Stomach (tissue), 9 donors: ENCODE data around the gene SLC27A1. TPM values are rescaled to one million over a fixed set of nuclear protein-coding genes. Genes with fewer than 3 reads are reported as not detected.

Experiments used
- DNase-seq, 2 donors: peaks; one replicate each; pipeline versions ENCODE4 v3.0.0 to v3.0.0-alpha.2; 2013 to 2019
- H3K27ac ChIP-seq, 5 donors: fragments of 200-600 bp in 4 of 5; sonication (generic) in 4 of 5; one replicate each; pipeline ENCODE4 v1.5.1; 2013 to 2019; ENCODE audit warnings: mild to moderate bottlenecking in 1 of 5, moderate library complexity in 1 of 5
- H3K27me3 ChIP-seq, 3 donors: fragments of 200-600 bp; sonication (generic); one replicate each; pipeline ENCODE4 v1.5.1; 2017 to 2019; ENCODE audit warnings: mixed run types in 1 of 3
- H3K36me3 ChIP-seq, 4 donors: fragments of 200-600 bp; sonication (generic); 1 replicate in 3 of 4; 2 replicates in 1 of 4; pipeline ENCODE4 v1.5.1; 2016 to 2019
- H3K4me1 ChIP-seq, 4 donors: fragments of 200-600 bp; sonication (generic); one replicate each; pipeline ENCODE4 v1.5.1; 2016 to 2019
- H3K4me3 ChIP-seq, 4 donors: fragments of 200-600 bp; sonication (generic) in 3 of 4; one replicate each; pipeline ENCODE4 v1.5.1; 2016 to 2019; ENCODE audit warnings: mild to moderate bottlenecking in 1 of 4
- H3K9me3 ChIP-seq, 4 donors: fragments of 200-600 bp; sonication (generic); one replicate each; pipeline ENCODE4 v1.5.1; 2016 to 2019
- CTCF ChIP-seq, 7 experiments: fragments of 450-650 bp in 4 of 7; fragments of 200-600 bp in 3 of 7; sonication (generic) in 3 of 7; IDR thresholded peaks; one replicate each; pipeline ENCODE4 v1.5.1; 2016 to 2019; ENCODE audit warnings: antibody characterized with exemption in 7 of 7, control low read depth in 2 of 7, mild to moderate bottlenecking in 1 of 7
- EP300 ChIP-seq: sonication (generic); formaldehyde crosslinking; IDR thresholded peaks from one replicate; pipeline ENCODE4 v1.6.1; 2017; ENCODE audit warnings: antibody characterized with exemption
- POLR2A ChIP-seq, 4 donors: fragments of 450-650 bp; IDR thresholded peaks; one replicate each; pipeline ENCODE4 v1.6.1; 2016; ENCODE audit warnings: antibody characterized with exemption in 4 of 4, control low read depth in 2 of 4, mild to moderate bottlenecking in 1 of 4, moderate library complexity in 1 of 4
- POLR2AphosphoS5 ChIP-seq, 3 donors: sonication (generic); formaldehyde crosslinking; IDR thresholded peaks; one replicate each; pipeline ENCODE4 v1.6.1; 2016; ENCODE audit warnings: antibody characterized with exemption in 3 of 3
- WGBS, 5 donors: extraction: QIAGEN DNeasy Blood & Tissue Kit in 3 of 5; methylation state at CpG; one replicate each; pipeline versions ENCODE4 v1.1.5 to v1.1.7; 2013 to 2018; 5-methylcytosine and 5-hydroxymethylcytosine counted together
- intact Hi-C: fragments of 100-400 bp; cut with DNase I; formaldehyde crosslinking; loops from one replicate; pipeline ENCODE4 v1.15.1; 2023; ENCODE audit warnings: low total_unique reads
- polyA plus RNA-seq, 3 donors: library from polyadenylated mRNA; stranded (reverse); fragments of 200-250 nt; gene quantifications; one replicate each; pipeline ENCODE4 v1.2.3, GENCODE V29; 2013
- total RNA-seq, 5 donors: library from RNA; depleted of rRNA; stranded (reverse); fragments of >200 nt; gene quantifications; one replicate each; pipeline versions ENCODE4 v1.1.0 to v1.2.3, GENCODE V29; 2014 to 2016
- donor health status: healthy with polysubstance abuse.
- donor health status: Bipolar disorder and iron deficiency.
- donor health status: healthy.

Gene SLC27A1
- total and polyA plus RNA-seq, 8 donors: 4.0 to 116 (median 12.1) TPM

- TF ChIP-seq EP300: no peak
- no peak for TF ChIP-seq POLR2AphosphoS5 (IDR thresholded peaks at IDR 0.05)
- TF ChIP-seq POLR2A (IDR thresholded peaks at IDR 0.05): no peak
- no peak for TF ChIP-seq CTCF (IDR thresholded peaks at IDR 0.05)
- Histone ChIP-seq H3K36me3 (peaks cover 0 to 22% (median 19%) of the 10 kb centered on the region in 4 donors), H3K4me1 (peaks cover 1 to 32% (median 14%) of the 10 kb centered on the region in 4 donors), H3K4me3 (no peak overlapping the region), H3K27me3 (no peaks in the 10 kb centered on the region), H3K9me3 (no peaks in the 10 kb centered on the region), H3K27ac (no peak overlapping the region)
- intact Hi-C loops: no loop called here
- WGBS, 5 donors: 78 to 85% (median 83%) methylated on average over 3 of the region's 3 CpGs
- no peak for DNase-seq
These were observed 12.7 kb downstream of the SLC27A1 start for GRCh38 chr19:17482877-17483604.

- 94 to 98% (median 95%) methylated on average over 10 of the region's 10 CpGs for WGBS, 5 donors
- DNase-seq: no peak
- intact Hi-C loops: no loop called here
- H3K4me1 ChIP-seq: peaks cover 7 to 37% (median 20%) of the 10 kb centered on the region in 4 donors
- H3K4me3 ChIP-seq: no peak overlapping the region
- H3K36me3 ChIP-seq: peaks cover 0 to 27% (median 19%) of the 10 kb centered on the region in 4 donors
- no peaks in the 10 kb centered on the region for H3K27me3 ChIP-seq
- H3K27ac ChIP-seq: no peak overlapping the region
- H3K9me3 ChIP-seq: no peaks in the 10 kb centered on the region
- no peak for TF ChIP-seq EP300
- TF ChIP-seq POLR2AphosphoS5 (IDR thresholded peaks at IDR 0.05): no peak
- TF ChIP-seq CTCF (IDR thresholded peaks at IDR 0.05): no peak
- TF ChIP-seq POLR2A (IDR thresholded peaks at IDR 0.05): no peak
These were observed 13.3 kb downstream of the SLC27A1 start for GRCh38 chr19:17483605-17484002.

- intact Hi-C loops: no loop called here
- Histone ChIP-seq H3K9me3 (no peaks in the 10 kb centered on the region), H3K27me3 (no peaks in the 10 kb centered on the region), H3K4me3 (no peak overlapping the region), H3K27ac (peak overlapping the region in 1 of 5 donors; percentile 22), H3K4me1 (peaks cover 9 to 47% (median 29%) of the 10 kb centered on the region in 4 donors), H3K36me3 (peaks cover 0 to 27% (median 19%) of the 10 kb centered on the region in 4 donors)
- peak in 1 of 2 donors; percentile 67 for DNase-seq
- 67 to 85% (median 76%) methylated on average over 6 of the region's 6 CpGs for WGBS, 5 donors
- TF ChIP-seq CTCF (IDR thresholded peaks at IDR 0.05): no peak
- no peak for TF ChIP-seq EP300
- no peak for TF ChIP-seq POLR2AphosphoS5 (IDR thresholded peaks at IDR 0.05)
- no peak for TF ChIP-seq POLR2A (IDR thresholded peaks at IDR 0.05)
These were observed 14.3 kb downstream of the SLC27A1 start for GRCh38 chr19:17484520-17485185.

- peaks cover 9 to 38% (median 28%) of the 10 kb centered on the region in 4 donors for H3K4me1 ChIP-seq
- H3K36me3 ChIP-seq: peaks cover 0 to 27% (median 23%) of the 10 kb centered on the region in 4 donors
- H3K27ac ChIP-seq: no peak overlapping the region
- intact Hi-C loops: no loop called here
- WGBS, 5 donors: 94 to 97% (median 95%) methylated on average over 45 to 58 of the region's 58 CpGs
- H3K4me3 ChIP-seq: no peak overlapping the region
- no peak for TF ChIP-seq CTCF (IDR thresholded peaks at IDR 0.05)
- no peak for TF ChIP-seq POLR2A (IDR thresholded peaks at IDR 0.05)
- H3K27me3 ChIP-seq: no peaks in the 10 kb centered on the region
- H3K9me3 ChIP-seq: no peaks in the 10 kb centered on the region
- DNase-seq: no peak
These were observed 16.4 kb downstream of the SLC27A1 start for GRCh38 chr19:17486545-17487240.
